Progenitor cell of endocrine pancreas (in vitro differentiated cells): ENCODE measurements around the gene RSRC1. TPM values are rescaled to one million over a fixed set of nuclear protein-coding genes. Genes with fewer than 3 reads are reported as not detected.

Source experiments
- DNase-seq: peaks from one replicate; pipeline ENCODE4 v3.0.0; 2021; ENCODE audit warnings: low spot score; ENCODE audit not compliant: unreplicated experiment
- H3K27ac Mint-ChIP-seq: 2 replicates; pipeline ENCODE4 v1.8.0; 2021; ENCODE audit warnings: mild to moderate bottlenecking, moderate library complexity, mixed read lengths
- H3K27me3 Mint-ChIP-seq: 2 replicates; pipeline ENCODE4 v1.8.0; 2021; ENCODE audit warnings: mixed read lengths
- H3K36me3 Mint-ChIP-seq: 2 replicates; pipeline ENCODE4 v1.8.0; 2022; ENCODE audit warnings: mixed read lengths; ENCODE audit not compliant: insufficient read depth
- H3K4me1 Mint-ChIP-seq: 2 replicates; pipeline ENCODE4 v1.8.0; 2021; ENCODE audit warnings: low read depth, mixed read lengths
- H3K4me3 Mint-ChIP-seq: 2 replicates; pipeline ENCODE4 v1.8.0; 2021; ENCODE audit warnings: low read depth, mild to moderate bottlenecking, moderate library complexity, mixed read lengths
- H3K9me3 Mint-ChIP-seq: 2 replicates; pipeline ENCODE4 v1.8.0; 2021; ENCODE audit warnings: low read depth, mixed read lengths
- CTCF ChIP-seq: fragments of 200-600 bp; sonication (generic); IDR thresholded peaks from one replicate; pipeline ENCODE4 v1.5.0; 2021; ENCODE audit warnings: antibody characterized with exemption, mild to moderate bottlenecking; ENCODE audit not compliant: unreplicated experiment
- total RNA-seq: library from RNA; stranded (reverse); gene quantifications from 2 replicates; pipeline ENCODE4 v1.2.1, GENCODE V29; 2021

Gene RSRC1
- total RNA-seq, 1 donor from 2014 or later, result 50.6 TPM

GRCh38 chr3:158431829-158432228 lies 321.9 kb downstream of the RSRC1 start:
- H3K4me1 Mint-ChIP-seq, result peaks cover 17% of the 10 kb centered on the region
- H3K4me3 Mint-ChIP-seq, result peak overlapping the region; percentile 47
- H3K27ac Mint-ChIP-seq, result no peak overlapping the region
- no peaks in the 10 kb centered on the region for H3K27me3 Mint-ChIP-seq
- TF ChIP-seq CTCF, result no peak
- no peaks in the 10 kb centered on the region for H3K36me3 Mint-ChIP-seq
- no peaks in the 10 kb centered on the region for H3K9me3 Mint-ChIP-seq
- no peak for DNase-seq

DNA sequence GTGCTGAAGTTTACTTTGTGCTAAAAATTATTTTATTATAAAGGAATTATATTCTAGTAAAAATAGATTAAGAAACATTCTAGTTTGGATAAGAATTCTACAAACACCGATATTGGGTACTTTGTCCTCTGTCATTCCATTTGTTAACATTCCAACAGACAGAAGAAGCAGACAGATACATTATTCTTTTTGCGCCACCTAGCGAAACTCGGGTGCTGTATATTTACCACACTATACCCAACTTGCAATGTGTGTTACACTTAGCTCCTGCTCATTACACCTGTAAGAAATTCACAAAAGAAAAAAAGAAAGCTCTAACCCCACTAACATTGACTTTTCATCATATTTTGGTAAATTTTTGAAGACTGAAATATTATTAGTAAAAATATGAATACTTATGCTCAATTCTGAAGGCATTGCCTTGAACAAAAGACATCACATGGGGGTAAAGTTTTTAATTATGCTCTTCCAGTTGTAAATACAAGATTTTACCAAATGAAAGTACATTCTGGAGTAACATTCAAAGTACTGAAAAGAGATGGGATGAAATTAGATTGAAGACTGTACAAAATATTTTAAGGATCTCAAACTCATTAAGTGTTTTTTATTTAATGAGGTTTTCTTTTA lies 324.6 kb downstream of the RSRC1 start:
- no peaks in the 10 kb centered on the region for H3K27me3 Mint-ChIP-seq
- peaks cover 6% of the 10 kb centered on the region for H3K9me3 Mint-ChIP-seq
- H3K4me3 Mint-ChIP-seq, result no peak overlapping the region
- TF ChIP-seq CTCF, result peak; percentile 83
- DNase-seq, result peak; percentile 23
- peaks cover 17% of the 10 kb centered on the region for H3K4me1 Mint-ChIP-seq
- no peak overlapping the region for H3K27ac Mint-ChIP-seq
- H3K36me3 Mint-ChIP-seq, result peaks cover 2% of the 10 kb centered on the region

GRCh38 chr3:158443632-158444031 lies 333.7 kb downstream of the RSRC1 start:
- TF ChIP-seq CTCF, result no peak
- Mint-ChIP-seq H3K36me3 (peaks cover 1% of the 10 kb centered on the region), H3K27me3 (no peaks in the 10 kb centered on the region), H3K4me3 (no peak overlapping the region), H3K4me1 (no peaks in the 10 kb centered on the region), H3K9me3 (peaks cover 5% of the 10 kb centered on the region), H3K27ac (no peak overlapping the region)
- no peak for DNase-seq

DNA sequence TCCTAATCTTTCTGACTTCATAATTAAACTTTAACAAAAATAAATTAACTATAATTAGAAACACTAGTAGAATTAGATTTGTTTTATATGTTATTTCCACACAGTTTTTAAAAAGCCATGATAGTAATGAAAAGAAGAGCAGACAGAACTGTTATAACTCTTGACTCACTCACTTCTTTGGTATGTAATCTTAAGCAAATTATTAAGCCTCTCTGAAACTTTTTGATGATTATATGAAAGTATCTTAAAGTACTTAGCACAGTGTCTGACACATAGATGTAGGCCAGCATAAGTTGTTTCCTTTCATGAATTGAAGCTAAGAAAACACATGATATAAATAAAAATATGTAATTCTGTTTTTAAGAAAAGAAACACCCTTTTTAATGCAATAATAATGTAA lies 337.5 kb downstream of the RSRC1 start:
- Mint-ChIP-seq H3K27ac (no peak overlapping the region), H3K4me3 (no peak overlapping the region), H3K9me3 (peaks cover 5% of the 10 kb centered on the region), H3K36me3 (peaks cover 1% of the 10 kb centered on the region), H3K27me3 (no peaks in the 10 kb centered on the region), H3K4me1 (peaks cover 3% of the 10 kb centered on the region)
- DNase-seq, result no peak
- TF ChIP-seq CTCF, result no peak

GRCh38 chr3:158451405-158452055 lies 341.6 kb downstream of the RSRC1 start:
- H3K4me1 Mint-ChIP-seq, result peaks cover 3% of the 10 kb centered on the region
- no peak overlapping the region for H3K4me3 Mint-ChIP-seq
- H3K9me3 Mint-ChIP-seq, result no peaks in the 10 kb centered on the region
- H3K27me3 Mint-ChIP-seq, result no peaks in the 10 kb centered on the region
- TF ChIP-seq CTCF, result no peak
- H3K27ac Mint-ChIP-seq, result no peak overlapping the region
- H3K36me3 Mint-ChIP-seq, result no peaks in the 10 kb centered on the region
- DNase-seq, result no peak
